ENCODE data around the gene PIP5K1A. TPM values are rescaled to one million over a fixed set of nuclear protein-coding genes. Genes with fewer than 3 reads are reported as not detected.
A peak's percentile ranks its signal among the peaks of the same experiment; 100 is the strongest.
"Not testable (repeated sequence)": the region's sequence is repeated elsewhere in the genome, so short reads cannot be mapped to it uniquely, and the experiment has no call there.

Gene PIP5K1A
- total RNA-seq, 1 donor from 2014 or later, result 77.7 TPM

- Mint-ChIP-seq H3K27ac (peak overlapping the region; percentile 50), H3K27me3 (no peaks in the 10 kb centered on the region), H3K36me3 (ENCODE audit: low read depth) (peaks cover 66% of the 10 kb centered on the region), H3K4me1 (peaks cover 18% of the 10 kb centered on the region), H3K9me3 (no peaks in the 10 kb centered on the region), H3K4me3 (no peak overlapping the region)
- no peak for ATAC-seq (ENCODE audit: low read depth)
- intact Hi-C loops (cut with micrococcal nuclease), result no loop called here
- CTCF ChIA-PET, result no interaction called here
- TF ChIP-seq CTCF (IDR thresholded peaks at IDR 0.05), result no peak
- POLR2A ChIA-PET, result interaction anchor here (2.8 kb wide), 1 partner anchor 11 kb away, joined by 14 read pairs; the partner anchor contains the start of gene PSMD4
- DNase-seq, result no peak
Measured at GRCh38 chr1:151265446-151266236, 67.3 kb downstream of the PIP5K1A start.

- intact Hi-C loops (cut with micrococcal nuclease), result no loop called here
- DNase-seq (no peak), ATAC-seq (ENCODE audit: low read depth) (no peak)
- Mint-ChIP-seq H3K4me3 (no peak overlapping the region), H3K27ac (no peak overlapping the region), H3K4me1 (peaks cover 18% of the 10 kb centered on the region), H3K9me3 (no peaks in the 10 kb centered on the region), H3K27me3 (no peaks in the 10 kb centered on the region), H3K36me3 (ENCODE audit: low read depth) (peaks cover 68% of the 10 kb centered on the region)
- POLR2A ChIA-PET, result interaction anchor here (1.1 to 2.8 kb wide), 2 partner anchors 12 to 15 kb away, joined by 4 to 14 read pairs; partner anchors contain the start of gene PSMD4
- no peak for TF ChIP-seq CTCF (IDR thresholded peaks at IDR 0.05)
- CTCF ChIA-PET, result no interaction called here
Measured at GRCh38 chr1:151266315-151266714, 68.0 kb downstream of the PIP5K1A start.

GRCh38 chr1:151266821-151267220 is 68.5 kb downstream of the PIP5K1A start:
- no peak overlapping the region for H3K27ac Mint-ChIP-seq
- ATAC-seq (ENCODE audit: low read depth) (no peak), DNase-seq (no peak)
- no peaks in the 10 kb centered on the region for H3K27me3 Mint-ChIP-seq
- no peak overlapping the region for H3K4me3 Mint-ChIP-seq
- intact Hi-C loops (cut with micrococcal nuclease), result no loop called here
- H3K4me1 Mint-ChIP-seq, result peaks cover 18% of the 10 kb centered on the region
- peaks cover 71% of the 10 kb centered on the region for H3K36me3 Mint-ChIP-seq (ENCODE audit: low read depth)
- ChIA-PET CTCF (no interaction called here), POLR2A (interaction anchor here (1.1 kb wide), 1 partner anchor 15 kb away, joined by 4 read pairs; no protein-coding TSS in a partner anchor)
- TF ChIP-seq CTCF (IDR thresholded peaks at IDR 0.05), result no peak
- no peaks in the 10 kb centered on the region for H3K9me3 Mint-ChIP-seq

GRCh38 chr1:151267760-151268159 is 69.4 kb downstream of the PIP5K1A start:
- no peak for ATAC-seq (ENCODE audit: low read depth)
- Mint-ChIP-seq H3K4me1 (peaks cover 17% of the 10 kb centered on the region), H3K36me3 (ENCODE audit: low read depth) (peaks cover 68% of the 10 kb centered on the region), H3K27ac (peak overlapping the region; percentile 44), H3K9me3 (no peaks in the 10 kb centered on the region), H3K4me3 (no peak overlapping the region), H3K27me3 (no peaks in the 10 kb centered on the region)
- TF ChIP-seq CTCF (IDR thresholded peaks at IDR 0.05), result no peak
- ChIA-PET CTCF (no interaction called here), POLR2A (interaction anchor here (1.0 kb wide), 1 partner anchor 14 kb away, joined by 3 read pairs; no protein-coding TSS in a partner anchor)
- DNase-seq, result no peak
- intact Hi-C loops (cut with micrococcal nuclease), result no loop called here

GRCh38 chr1:151273924-151274466 is 75.6 kb downstream of the PIP5K1A start:
- intact Hi-C loops (cut with micrococcal nuclease), result no loop called here
- Mint-ChIP-seq H3K9me3 (no peaks in the 10 kb centered on the region), H3K4me3 (no peak overlapping the region), H3K27ac (no peak overlapping the region), H3K36me3 (ENCODE audit: low read depth) (peaks cover 30% of the 10 kb centered on the region), H3K4me1 (peaks cover 32% of the 10 kb centered on the region), H3K27me3 (no peaks in the 10 kb centered on the region)
- no peak for TF ChIP-seq CTCF (IDR thresholded peaks at IDR 0.05)
- no peak for ATAC-seq (ENCODE audit: low read depth)
- ChIA-PET POLR2A (interaction anchor here (1.1 to 1.4 kb wide), 2 partner anchors 8 to 20 kb away, joined by 4 to 5 read pairs; partner anchors contain the start of genes PSMD4 and ZNF687), CTCF (interaction anchor here (0.5 kb wide), 1 partner anchor 252 kb away, joined by 3 read pairs; no protein-coding TSS in a partner anchor)
- no peak for DNase-seq

GRCh38 chr1:151275341-151275740 is 77.0 kb downstream of the PIP5K1A start:
- H3K4me3 Mint-ChIP-seq; CTCF ChIA-PET; ATAC-seq (ENCODE audit: low read depth); DNase-seq; H3K27me3 Mint-ChIP-seq; H3K9me3 Mint-ChIP-seq; H3K27ac Mint-ChIP-seq; intact Hi-C loops (cut with micrococcal nuclease): not testable (repeated sequence)
- POLR2A ChIA-PET, result interaction anchor here (0.6 to 1.1 kb wide), 4 partner anchors 21 to 1391 kb away, joined by 3 to 4 read pairs (median 4); partner anchors contain the start of genes PSMD4 and RFX5
- H3K36me3 Mint-ChIP-seq (ENCODE audit: low read depth), result peaks cover 21% of the 10 kb centered on the region
- H3K4me1 Mint-ChIP-seq, result peaks cover 40% of the 10 kb centered on the region

Measured in activated B cell treated with CpG ODN at 0.5 μM for 24 hours (primary cell).